HG02852 (cell line): Measurements from ENCODE around the gene RASIP1.
A peak's percentile ranks its signal among the peaks of the same experiment; 100 is the strongest.
"Not testable (repeated sequence)": the region's sequence is repeated elsewhere in the genome, so short reads cannot be mapped to it uniquely, and the experiment has no call there.

Experiments used
- ATAC-seq: cut with Tn5 transposase; IDR thresholded peaks from one replicate; pipeline ENCODE4 v1.9.1; 2021; ENCODE audit warnings: mild to moderate bottlenecking, moderate library complexity; ENCODE audit not compliant: unreplicated experiment

RASIP1 gene

DNA sequence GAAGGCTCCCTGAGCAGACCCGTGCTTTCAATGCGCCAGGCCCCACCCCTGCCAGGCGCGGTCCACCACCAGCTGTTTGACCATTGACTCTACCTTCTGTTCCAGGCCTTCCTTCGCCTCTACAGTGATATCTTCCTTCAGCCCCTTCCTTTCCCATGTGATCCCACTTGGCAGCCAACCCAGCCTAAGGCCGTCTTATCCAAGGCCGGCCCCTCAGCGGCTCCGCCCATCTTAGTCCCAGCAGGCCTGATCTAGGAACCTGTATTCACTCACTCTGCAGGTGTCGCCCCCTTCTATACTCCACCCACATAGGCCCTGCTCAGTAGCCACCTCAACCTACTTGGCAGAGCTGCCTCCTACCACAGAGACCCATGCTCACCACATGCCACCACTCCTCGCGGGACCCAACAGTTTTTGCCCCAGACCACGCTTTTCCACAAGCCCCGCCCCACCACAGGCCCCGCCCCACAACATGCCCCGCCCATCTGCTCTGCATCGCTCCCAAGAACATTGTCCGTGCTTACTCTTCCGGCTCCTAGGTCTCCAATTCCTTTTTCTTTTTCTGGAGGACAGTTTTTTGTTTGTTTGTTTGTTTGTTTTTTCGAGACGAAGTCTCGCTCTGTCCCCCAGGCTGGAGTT, 2.9 kb downstream of the RASIP1 start:
- no peak for ATAC-seq

DNA sequence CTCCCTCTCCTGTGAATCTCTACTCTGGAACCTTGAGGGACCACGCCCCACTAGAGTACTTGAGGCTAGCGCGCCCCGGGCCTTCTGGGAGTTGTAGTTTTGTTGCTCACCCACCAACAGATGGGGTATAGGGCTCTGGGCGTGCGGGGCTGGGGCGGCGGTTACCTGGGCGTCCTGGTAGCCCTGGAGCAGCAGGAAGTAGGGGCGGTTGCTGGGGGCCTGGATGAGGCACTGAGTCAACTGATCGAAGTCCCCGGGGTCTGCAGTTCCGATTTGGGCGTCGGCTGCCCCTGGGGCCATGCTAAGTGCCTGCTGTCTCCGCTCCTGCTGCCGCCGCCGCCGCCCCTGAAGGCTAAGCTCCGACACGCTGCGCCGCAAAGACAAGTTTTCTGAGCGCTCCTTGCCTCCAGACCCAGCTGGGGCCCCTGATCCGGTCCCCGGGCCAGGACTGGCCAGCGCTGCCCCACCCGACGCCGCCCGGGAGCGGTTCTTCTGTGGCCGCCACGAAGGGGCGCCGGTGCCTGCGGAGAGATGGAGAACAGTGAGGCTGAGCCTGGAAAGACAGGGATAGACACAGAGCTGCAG, 5.3 kb downstream of the RASIP1 start:
- ATAC-seq = no peak

DNA sequence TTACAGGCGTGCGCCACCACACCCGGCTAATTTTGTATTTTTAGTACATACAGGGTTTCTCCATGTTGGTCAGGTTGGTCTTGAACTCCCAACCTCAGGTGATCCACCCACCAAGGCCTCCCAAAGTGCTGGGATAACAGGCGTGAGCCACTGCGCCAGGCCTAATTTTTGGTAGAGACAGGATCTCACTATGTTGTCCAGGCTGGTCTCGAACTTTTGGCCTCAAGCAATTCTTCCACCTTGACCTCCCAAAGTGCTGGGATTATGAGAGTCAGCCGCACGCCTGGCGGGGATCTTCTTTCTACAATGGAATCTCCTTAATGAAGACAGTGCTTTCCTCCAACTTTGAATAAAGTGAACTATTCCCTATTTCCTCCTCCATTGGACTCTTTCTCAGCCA, 5.8 kb downstream of the RASIP1 start:
- no peak for ATAC-seq

DNA sequence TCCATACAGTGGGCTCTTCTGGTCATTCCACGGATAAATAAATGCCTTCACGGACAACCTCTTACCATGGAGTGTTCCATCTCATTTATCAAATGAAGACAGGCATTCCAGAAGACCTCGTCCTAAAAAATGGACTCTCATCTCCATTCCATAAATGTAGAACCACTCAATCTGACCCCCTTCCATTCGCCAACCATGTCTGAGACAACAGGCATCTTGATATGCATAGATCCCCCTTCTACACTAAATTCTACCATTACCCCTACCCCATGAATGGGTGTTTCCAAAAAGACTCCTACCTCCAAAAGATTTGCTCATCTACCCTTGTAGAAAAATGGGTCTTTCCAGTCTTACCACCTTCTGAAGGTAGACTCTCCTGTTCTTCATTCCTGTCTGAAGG, 9.0 kb downstream of the RASIP1 start:
- ATAC-seq = no peak

DNA sequence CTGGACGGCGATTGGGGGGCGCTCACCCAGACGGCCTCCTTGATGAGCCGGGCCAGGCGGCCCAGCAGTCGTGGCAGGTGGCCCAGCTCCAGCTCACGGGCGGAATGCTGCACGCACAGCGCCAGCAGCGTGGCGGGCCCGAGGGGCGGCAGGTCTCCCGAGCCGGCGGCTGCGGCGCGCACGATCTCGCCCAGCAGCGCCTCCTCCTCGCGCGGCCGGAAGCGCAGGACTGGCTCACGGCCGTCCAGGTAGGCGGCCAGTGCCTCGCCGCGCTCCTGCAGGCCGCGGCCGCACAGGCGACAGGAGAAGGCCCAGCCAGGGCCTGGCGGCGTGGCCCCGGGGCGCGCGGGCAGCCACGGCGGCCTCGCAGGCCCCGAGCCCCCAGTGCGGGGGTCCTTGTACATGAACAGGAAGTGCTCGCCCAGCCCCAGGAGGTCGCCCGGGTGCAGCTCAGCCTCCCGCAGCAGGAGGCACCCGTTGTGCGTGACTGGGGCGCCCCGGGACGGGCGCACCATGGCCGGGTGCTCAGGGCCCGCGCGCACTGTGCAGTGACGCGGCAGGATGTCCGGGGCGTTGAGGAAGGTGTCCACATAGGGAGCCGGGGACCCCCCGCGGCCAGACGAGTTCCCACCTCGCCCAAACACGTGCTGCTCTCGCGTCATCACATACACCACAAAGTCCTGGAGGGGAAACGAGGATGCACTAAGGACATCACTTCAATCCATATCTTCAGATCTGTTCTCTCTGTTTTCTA, 11.3 kb downstream of the RASIP1 start:
- ATAC-seq = no peak

DNA sequence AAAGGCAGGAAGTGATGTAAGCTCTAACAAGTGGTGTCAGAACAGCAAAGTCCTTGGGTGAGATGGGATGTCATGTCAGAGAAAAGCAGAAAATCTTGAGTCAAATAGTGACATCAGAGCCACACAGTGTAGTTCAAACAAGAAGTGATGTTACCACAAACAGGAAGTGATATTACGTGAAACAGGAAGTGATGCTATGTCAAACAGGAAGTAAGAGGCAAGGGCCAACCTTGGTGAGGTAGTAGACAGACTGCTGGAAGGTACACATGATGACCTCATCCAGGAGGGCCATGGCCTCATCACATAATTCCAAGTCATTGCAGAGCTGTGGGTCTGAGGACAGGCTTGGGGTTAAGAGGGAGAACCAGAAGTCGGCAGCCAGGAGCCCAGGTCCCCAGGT, 13.9 kb downstream of the RASIP1 start:
- ATAC-seq = no peak

DNA sequence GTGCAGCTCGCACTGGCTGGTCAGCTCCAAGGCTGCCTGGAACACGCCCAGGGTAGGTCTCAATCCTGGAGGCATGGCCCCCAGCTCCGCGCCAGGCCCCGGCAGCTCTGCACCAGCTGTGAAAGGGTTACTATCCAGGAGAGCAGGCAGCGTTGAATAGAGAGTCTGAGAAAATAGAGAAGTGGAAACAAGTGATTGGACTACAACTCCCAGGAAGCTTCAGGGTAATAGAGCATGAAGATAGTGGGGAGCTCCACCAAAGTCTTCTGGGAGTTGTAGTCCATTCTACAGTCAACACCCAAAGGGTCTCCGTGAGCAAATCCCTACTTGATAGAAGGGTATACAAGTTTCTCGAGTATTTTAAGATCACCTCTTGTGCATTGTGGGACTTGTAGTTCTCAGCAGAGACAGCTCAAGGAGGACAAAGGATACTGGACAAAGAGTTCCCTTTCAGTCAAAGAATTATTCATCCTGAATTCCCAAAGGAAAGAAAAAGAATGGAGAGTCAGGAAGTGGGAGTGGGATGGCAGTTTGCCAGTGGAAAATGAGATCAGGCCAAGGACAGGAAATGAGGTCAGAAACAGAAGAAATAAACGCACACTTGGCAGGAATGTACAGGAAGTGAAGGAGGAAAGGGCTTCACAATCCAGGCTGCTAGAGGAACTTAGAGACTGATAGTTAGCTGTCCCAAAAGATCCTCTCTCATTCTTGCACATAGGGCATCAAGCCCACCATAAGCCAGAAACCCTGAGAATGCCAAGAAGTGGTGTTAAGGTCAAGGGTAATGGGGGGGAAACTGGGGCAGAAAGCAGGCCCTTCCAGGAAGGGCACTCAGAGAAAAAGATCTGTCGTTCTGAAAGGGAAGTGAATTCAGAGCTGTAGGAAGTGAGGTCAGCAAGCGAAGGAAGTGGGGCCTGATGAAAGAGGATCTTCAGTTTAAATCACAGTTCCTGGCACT, 15.3 kb downstream of the RASIP1 start:
- ATAC-seq = no peak

DNA sequence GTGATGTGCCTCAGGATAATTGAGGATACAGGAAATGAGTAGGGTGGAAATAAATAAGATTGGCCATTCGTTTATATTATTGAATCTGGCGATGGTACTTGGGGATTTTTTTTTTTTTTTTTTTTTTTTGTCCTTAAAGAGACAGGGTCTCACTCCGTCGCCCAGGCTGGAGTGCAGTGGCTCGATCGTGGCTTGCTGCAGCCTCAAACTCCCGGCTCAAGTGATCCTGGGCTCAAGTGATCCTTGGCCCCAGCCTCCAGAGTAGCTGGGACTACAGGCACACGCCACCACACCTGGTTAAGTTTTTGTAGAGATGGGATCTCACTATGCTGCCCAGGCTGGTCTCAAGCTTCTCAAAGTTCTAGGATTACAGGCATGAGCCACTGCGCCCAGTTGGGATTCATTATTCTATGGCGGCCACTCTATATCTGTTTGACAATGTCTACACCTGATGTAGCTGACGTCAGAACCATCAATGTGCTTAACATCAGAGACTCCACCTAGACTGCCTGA, 18.2 kb downstream of the RASIP1 start:
- ATAC-seq = no peak

DNA sequence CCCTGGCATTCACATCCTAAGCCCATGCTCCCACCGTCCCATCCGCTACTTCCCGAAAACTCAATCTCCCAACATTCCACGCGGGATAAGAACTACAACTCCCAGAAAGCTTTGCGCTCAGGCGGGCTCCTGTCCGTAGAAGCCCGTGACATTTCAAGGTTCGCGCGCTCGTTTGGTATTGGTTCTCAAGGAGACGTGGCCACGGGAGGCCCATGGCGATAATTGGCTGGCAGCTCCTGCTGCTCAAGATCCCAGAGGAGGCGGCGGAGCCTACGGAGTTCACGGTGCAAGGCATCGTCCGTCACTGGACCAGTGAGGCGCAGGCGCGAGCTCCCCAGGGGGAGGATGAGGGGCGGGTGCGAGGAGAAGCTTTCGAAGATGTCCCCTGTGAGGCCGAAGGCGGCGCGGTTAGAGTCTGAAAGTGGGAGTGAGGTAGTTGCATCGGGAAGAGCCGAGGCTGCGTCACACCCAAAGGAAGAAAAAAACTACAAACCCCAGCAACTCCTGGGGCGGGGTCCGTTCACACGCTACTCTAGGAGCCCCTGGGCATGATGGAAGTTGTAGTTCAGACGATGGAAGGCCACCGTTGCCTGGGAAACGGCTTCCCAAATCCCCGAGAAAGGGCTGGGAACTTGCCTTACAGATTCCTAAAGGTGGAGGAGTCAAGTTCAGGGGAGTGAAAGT, 19.7 kb downstream of the RASIP1 start:
- ATAC-seq = peak; percentile 74

DNA sequence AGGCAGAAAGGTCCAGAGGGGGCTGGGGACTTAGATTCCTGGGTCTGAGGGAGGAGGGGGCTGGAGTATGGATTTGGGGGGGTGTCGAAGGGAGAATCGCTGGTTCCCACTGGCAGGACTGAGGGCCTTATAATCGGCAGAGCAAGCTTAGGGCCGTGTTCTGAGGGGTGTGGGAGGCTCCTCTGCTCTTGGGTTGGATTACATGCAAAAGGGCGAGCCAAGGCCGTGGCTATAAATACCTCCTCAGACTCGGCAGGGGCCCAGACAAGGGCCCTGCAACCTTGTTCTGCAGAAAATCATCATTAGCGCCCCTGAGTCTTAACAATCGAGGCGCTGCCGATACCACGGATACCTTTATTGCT, 20.2 kb downstream of the RASIP1 start:
- peak; percentile 23 for ATAC-seq

DNA sequence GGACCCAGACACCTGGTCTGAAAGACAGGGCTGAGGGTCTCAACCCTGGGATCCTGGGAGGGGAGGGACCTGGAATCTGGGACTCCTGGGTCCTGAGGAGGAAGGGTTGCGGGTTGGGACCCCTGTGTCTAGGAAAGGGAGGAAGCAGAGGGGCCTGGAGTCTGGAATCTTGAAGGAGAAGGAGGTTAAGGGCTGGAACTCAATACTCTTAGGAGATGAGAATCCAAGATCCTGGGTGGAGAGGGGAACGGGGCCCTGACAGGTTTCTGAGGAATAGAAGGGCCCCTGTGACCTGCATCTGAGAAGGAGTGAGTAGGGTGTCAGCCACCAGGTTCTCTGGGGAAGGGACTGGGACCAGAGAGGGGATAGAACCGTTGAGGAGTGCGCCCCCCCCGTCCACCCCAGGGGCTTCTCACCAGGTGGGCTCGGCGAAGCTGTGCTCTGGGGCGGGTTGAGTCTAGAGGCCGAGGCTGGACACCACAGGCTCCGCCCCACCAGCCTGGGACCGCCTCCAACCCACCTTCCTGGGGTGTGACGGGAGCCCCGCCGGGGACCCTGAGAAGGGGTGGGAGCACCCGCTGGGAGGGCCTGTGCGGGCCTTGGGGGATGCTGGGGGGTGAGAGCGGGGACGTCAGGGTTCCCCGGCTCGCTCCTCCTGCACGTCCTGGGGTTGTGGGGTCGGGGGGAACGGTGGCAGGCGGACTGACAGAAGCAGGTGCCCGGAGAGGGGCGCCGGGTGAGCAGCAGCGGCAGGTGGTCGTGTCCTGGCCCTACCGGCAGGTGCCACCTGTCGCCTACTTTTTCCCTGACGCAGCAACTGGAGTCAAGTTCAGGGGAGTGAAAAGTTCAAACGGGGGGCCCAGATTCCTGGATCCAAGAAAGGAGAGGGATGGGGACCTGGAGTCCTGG, 20.9 kb downstream of the RASIP1 start, which contains the start of gene MAMSTR:
TSS of gene MAMSTR (minus strand) at position 463 of the 909 bp plus-strand sequence. CDS start 694 bp downstream, outside the sequence.
- no peak for ATAC-seq

DNA sequence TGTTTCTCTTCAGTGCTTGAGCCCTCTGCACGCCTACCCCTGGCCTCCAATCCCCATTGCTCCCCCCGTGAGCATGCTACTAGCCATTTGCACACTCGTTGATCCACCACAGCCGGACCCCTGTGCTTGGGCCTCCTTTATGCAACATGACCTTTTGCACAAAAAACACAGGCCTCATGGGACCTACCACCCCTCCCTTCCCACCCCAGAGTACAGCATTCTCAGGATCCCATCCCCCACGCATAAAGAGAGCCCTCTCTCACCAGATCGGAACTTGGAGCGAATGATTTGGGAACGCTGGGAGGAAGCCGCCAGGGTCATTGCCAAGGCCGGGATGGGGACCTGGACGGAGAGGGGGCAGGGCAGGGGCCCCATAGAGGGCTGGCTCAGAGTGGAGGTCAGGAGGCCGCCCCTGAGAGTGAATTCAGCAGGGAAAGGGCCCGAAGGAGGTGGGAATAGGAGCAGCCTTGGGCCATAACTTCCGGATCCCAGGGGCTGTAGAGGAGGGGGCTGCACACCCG, 21.6 kb downstream of the RASIP1 start:
- no peak for ATAC-seq

DNA sequence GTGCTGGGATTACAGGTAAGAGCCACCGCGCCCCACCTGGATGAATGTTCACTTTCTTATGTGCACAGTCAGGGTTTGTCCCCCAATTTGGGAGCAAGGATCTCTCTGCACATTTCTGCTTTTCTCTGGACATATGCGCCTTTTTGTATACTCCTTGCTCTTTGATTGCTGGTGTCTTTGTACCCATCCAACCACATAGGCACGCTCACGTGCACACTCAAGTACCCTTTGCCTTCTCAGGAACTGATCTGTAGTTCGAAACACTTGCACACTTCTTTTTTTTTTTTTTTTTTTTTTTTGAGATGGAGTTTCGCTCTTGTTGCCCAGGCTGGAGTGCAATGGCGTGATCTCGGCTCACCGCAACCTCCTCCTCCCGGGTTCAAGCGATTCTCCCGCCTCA, 22.3 kb downstream of the RASIP1 start:
- not testable (repeated sequence) for ATAC-seq

DNA sequence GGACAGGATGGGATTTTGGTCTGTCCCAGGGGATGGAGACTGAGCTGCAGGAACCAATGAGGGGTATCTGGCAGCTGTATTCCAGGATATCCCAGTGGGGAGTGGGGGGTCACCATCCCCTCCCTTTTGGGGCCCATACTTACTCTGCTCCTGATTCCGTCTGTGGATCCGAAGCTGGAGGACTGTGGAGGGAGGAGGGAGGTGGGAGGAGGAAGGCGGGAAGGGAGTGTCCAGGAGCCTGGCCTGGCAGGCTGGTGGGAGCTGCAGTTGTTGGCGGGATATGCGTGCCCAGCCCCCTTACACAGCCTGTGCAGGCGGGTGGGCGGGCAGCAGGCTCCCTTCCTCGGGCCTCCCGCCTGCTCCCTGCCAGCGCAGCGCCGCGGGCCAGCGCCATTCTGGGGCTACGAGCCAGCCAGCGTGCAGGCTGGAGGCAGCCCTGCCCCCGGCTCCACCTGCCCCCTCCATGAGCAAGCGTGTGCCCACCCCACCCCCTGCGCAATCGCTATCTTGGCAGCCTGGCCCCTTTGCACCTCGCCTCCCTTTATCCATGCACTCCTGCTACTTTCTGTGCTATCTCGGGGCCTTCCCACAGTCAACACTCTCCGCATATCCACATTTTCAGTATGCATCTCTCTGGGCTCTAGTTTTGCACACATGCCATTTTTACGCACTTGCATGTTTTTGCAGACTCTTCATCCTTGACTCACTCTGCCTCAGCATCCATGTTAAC, 23.7 kb downstream of the RASIP1 start:
- no peak for ATAC-seq

DNA sequence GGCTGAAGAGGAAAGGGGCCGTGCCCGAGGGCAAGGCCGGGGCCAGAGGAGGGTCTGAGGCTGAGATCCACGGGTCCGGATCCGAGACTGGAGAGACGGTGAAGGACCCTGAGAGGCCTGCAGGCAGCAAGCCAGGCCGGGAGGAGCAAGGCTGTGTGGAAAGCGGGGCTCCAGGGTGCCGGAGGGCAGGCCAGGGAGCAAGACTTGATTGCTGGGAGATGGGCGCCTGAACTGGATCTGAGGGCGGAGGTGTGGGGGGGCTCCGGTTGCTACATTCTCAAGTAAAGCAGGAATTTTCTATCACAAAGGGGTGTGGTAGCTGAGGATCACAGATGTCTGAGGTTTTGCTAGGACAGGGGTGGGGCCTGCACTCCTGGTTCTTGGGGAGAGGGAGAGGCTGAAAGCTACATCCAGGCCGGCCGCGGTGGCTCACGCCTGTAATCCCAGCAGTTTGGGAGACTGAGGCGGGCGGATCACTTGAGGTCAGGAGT, 24.7 kb downstream of the RASIP1 start:
- no peak for ATAC-seq

DNA sequence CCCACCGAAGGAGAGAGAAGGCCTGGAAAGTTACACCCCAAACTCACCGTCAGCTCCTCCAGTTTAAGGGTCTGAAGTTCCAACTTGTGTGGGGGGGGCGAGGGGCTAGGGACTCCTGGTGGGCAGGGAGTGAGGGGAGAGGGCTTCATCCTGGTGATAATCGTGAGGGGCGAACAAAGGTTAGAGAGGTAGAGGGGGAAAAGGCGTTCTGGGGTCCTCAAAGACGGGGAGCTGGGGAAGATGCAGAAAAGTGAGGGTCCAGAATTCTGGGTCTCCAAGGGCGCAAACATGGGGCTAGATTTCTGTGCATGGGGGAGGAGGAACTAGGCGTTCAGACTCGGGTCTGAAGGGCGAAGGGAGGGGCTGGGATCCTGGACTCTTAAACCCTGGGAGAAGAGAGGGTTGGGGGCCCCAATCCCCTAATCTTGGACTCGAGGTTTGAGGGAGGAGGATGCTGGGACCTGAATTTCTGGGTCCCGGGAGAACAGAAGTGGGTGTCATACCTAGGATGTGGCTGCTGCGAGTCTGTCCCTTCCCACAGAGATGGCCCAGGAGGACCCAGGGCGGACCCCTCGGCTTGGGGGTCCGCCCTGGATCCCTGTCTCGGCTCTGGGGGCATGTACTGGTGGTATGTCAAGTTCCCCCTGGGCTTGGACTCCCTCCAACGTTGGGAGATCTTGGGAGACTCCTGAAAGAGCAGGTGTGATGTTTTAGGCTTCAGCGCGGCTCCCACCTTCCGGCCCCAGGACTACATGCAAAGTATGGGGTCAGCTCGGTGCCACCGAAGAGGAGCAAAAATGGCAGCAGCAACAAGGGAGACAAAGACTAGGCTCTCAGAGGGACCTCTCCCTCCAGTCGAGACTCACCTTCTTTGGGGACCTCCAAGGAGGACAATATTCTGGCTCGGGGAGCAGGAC, 25.4 kb downstream of the RASIP1 start:
- no peak for ATAC-seq
